GM20431 (cell line): ENCODE data around the gene CHID1.

ENCODE experiments used
- in situ Hi-C: fragments of 300-500 bp; cut with MseI, MboI; formaldehyde crosslinking; loops from one replicate; pipeline ENCODE4 v1.15.0; 2020; ENCODE audit warnings: low sequenced_read_pairs; ENCODE audit not compliant: unreplicated experiment

CHID1 gene

DNA sequence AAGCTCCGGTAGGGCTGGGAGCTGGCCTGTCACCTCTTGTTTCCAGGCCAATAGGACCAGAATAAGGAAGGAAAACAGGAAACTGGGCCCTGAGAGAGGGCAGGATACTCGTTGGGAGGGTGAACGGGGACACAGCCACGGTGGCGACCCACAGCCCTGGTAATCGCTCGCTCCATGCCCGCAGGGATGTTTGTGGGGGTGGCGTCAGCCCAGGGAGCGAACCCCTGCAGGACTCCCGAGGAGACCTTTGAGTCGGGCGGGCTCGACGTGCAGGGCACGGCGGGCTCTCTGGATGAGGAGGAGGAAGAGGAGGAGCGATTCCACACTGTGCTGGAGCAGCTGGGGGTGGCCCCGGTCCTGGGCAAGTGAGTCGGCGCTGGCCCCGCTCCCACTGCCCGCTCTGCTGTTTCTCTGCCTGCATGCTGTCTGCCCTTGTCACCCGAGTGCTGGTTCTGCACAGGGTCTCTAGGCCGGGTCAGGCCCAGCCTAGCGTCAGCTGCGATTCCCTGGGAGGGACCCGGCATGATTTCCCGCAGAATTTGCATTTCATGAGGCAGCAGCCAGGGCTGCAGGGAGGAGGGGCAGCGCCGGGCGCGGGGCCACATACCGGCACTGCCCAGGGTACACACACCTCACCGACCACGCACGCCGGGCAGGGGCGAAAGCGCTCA, 81.3 kb downstream of the CHID1 start:
- in situ Hi-C loops = no loop called here

GRCh38 chr11:828506-829175, 82.0 kb downstream of the CHID1 start:
- in situ Hi-C loops = no loop called here

DNA sequence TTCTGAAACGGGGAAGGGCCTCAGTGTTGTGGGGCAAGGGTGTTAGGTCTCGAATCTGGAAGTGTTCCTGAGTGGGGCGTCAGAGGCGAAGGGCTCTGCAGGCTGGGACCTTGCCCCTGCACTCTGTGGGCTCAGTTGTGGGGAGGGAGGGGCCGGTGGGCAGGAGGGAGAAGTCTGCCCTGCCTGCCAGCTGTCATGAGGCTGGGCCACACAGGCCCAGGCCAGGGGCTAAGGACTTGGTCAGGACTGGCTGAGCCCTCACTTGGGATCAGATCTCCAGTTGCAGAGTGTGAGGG, 82.8 kb downstream of the CHID1 start, which contains the start of gene CRACR2B:
Gene CRACR2B, plus strand, starts transcription at position 23 of the 296 bp plus-strand sequence. CDS start 689 bp downstream, outside the sequence.
- in situ Hi-C loops = no loop called here

DNA sequence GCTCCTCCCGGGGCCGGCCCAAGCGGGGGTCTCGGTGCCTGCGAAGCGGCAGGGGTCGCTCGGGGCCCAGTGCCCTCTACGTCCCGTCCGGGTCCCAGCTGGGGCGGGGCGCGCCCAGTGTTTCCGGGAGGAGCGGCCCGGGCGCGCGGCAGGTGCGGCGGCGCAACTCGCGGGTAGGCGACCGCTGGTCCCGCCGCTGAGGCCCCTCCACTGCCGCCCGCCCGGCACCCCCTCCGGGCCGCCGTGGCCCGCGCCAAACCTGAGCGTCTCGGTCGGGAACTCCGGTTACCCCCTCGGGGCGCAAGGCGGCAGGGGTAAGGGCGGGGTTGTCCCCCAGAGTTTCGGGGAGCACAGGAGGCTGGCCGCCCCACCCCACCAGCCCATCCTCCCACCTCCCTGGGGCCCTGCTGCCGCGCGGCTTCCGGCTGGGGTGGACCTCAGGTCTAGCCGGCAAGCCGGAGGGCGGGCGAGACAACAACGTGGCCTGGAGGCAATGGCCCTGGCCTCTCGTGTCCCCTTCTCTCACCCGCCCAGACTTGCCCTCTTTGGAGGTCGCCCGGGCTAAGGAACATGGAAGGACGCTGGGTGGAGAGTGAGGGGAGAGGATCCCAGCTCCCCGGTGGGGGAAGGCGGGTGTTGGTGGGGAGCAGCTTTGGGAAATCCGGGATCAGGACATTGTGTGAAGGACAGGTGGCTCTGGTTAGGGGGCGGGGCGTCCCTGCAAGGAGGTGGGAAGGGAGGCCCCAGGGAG, 83.3 kb downstream of the CHID1 start:
- in situ Hi-C loops = no loop called here

GRCh38 chr11:826836-827145, 83.8 kb downstream of the CHID1 start:
- in situ Hi-C loops = no loop called here

DNA sequence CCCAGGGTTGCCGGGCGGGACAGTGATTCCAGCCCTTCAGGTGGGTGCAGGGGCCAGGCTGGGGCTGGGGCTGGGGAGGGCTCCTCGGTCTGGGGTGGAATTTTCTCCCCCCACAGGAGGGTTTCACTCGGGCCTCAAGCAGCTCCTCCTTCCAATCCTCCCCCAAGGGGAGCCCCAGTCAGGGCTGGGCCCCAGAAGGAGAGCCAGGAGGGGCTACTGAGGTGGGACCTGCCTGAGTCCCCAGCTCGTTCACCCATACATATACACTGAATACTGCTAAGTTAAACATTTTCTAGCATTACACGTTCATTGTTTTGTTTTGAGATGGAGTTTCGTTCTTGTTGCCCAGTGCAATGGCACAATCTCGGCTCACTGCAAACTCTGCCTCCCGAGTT, 84.4 kb downstream of the CHID1 start:
- in situ Hi-C loops = no loop called here

DNA sequence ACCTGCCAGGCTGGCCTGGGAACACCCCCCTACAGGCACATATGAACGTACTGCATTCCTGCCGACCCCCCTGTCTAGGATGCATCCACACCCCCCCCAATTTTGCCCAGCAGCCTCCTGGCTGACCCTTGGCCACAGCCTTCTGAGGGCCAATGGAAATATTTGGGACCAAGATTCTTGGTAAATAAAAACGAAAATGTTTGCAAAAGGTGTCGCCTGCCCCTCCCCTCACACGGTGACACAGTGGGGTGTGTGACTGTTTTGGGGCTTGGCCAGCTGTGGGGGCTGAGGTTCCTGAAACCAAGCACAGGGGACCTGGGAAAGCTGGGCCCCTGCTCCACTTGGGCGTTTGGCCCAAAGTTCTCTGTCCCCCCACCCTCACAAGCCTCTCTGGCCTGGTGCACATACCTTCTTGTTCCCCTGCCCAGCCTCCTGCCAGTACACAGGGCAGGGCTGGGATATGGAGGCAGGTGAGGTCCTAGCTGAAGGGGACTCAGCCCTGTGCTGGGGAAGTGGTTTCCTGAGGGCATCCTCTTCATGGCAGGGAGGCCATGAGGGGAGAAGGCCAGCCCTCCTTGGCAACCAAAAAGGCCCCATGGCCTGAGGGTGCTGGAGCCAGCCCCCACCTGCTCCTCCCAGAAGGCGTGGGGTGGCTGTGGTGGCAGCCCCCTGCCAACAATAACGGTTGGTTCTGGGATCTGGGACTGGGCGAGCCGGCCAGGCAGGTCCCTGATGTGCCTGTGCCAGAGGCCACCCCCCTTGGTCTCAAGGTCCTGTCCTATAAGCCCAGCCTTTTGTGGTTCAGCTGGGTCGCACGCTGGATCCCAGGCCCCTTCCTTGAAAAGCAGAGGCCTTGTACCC, 85.0 kb downstream of the CHID1 start:
- in situ Hi-C loops = no loop called here

DNA sequence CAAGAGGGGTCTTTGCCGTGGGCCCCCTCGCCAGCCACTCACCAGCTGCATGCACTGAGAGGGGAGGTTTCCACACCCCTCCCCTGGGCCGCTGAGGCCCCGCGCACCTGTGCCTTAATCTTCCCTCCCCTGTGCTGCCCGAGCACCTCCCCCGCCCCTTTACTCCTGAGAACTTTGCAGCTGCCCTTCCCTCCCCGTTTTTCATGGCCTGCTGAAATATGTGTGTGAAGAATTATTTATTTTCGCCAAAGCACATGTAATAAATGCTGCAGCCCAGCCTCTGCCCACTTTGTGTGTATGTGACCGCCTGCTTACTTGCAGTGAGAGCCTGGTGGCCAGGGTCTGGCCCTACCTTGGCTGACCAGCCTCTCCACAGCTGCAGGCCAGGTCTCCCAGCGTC, 85.7 kb downstream of the CHID1 start:
- in situ Hi-C loops = no loop called here

DNA sequence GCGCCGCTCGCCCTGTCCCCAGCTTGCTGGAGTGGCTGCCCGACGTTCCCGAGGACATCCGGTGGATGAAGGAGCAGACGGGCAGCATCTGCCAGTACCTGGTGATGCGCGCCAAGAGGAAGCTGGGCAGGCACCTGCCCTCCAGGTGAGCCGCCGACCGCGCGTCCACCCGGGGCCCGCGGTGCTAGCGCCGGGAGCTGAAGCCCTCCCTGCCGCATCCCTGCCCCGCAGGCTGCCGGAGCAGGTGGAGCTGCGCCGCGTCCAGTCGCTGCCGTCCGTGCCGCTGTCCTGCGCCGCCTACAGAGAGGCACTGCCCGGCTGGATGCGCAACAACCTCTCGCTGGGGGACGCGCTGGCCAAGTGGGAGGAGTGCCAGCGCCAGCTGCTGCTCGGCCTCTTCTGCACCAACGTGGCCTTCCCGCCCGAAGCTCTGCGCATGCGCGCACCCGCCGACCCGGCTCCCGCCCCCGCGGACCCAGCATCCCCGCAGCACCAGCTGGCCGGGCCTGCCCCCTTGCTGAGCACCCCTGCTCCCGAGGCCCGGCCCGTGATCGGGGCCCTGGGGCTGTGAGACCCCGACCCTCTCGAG, 86.2 kb downstream of the CHID1 start:
- in situ Hi-C loops = no loop called here

DNA sequence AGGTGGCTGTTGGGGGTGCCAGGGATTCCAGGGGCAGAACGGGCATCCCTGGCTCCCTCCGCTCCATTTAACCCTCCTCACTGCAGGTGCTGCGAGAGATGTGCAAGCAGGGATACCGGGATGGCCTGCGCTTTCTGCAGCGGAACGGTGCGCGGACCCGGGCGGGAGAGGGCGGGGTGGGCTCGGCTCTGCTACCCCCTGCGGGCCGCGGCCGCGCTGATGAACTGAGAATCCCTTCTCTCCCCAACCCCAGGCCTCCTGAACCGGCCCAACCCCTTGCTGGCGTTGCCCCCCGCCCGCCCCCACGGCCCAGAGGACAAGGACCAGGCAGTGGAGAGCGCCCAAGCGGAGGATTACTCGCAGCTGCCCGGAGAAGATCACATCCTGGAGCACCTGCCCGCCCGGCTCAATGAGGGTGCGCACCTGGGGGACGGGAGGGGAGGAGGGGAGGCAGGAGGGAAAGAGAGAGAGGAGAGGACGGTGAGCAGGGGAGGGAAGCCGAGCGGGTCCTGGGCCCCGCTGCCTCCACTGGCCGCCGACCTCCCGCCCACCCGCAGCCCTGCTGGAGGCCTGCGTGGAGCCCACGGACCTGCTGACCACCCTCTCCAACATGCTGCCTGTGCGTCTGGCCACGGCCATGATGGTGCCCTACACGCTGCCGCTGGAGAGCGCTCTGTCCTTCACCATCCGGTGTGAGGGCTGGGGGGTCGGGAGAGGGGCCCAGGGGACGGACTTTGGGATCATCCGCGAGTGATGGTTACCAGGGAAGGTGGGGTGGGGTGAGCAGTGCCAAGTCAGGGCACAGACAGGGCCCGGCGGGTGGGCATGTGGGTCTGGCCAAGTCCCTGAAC, 86.9 kb downstream of the CHID1 start:
- in situ Hi-C loops = no loop called here

DNA sequence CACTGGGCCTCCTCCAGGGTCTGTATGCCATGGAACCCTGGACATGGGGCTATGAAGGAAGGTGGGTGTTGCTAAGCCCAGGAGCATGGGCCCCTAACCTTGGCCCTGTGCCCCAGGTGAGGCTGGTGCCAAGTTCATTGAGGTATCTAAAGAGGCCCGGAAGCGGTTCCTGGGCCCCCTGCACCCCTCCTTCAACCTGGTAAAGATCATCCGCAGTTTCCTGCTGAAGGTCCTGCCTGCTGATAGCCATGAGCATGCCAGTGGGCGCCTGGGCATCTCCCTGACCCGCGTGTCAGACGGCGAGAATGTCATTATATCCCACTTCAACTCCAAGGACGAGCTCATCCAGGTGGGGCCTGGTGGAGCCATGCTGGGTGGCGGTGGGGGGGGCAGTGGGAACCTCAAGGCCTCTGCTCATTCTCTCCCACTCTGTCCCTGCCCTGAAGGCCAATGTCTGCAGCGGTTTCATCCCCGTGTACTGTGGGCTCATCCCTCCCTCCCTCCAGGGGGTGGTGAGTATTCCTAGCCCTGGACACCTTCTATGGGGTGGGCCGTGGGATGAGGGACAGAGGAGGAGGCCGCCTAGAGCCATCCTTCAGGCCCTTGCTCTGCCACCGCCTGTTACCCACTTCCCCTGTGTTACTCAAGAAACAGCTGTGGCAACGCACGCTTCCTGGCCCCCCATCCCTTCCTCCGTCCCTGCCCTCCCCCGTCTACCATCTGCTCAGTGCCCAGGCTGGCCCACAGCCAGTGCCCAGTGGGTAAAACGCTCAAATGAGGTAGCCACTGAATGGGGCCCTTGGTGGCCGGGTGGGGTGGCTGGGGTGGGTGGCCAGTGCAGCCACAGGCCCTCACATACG, 88.9 kb downstream of the CHID1 start:
- in situ Hi-C loops = no loop called here

DNA sequence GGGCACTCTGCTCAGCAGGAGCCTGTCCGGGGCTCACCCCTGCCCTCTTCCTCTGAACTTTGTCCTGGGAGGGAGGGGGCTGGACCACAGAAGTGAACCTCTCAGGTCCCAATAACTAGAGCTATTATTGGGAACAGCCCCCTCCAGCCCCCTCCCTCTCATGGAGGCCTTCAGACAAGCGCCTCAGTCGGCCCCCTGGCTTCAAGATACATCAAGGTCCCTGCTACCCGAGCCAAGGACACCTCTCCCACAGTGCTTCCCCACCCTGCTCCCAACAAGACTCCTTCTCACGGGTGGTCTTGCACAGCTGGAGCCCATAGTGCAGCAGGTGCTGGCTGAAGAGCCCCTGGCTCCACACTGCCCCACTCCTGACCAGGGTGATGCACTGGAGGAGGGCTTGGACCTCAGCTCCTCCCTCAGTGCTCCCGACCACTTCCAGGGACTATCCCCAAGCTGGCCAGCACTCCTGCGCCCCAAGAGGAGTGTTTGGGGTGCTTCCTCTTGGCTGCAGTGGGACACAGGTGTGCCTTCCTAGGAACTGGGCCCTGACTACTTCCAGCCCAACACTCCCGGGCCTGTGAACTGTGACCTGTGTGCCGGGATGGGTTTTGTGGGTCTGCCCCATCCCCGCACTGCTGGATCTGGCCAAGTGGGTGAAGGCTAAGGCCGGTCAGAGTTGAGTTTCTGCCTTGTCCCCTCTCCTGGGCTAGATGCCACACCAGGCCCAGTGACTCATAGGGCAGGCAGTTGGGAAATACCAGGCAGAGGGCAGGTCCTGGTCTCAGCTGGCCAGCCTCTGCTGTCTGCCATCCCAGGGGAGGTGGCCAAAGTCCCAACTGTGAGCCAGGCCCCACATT, 89.7 kb downstream of the CHID1 start:
- in situ Hi-C loops = no loop called here

- in situ Hi-C loops = no loop called here
These were observed 90.5 kb downstream of the CHID1 start for GRCh38 chr11:819943-820649.

DNA sequence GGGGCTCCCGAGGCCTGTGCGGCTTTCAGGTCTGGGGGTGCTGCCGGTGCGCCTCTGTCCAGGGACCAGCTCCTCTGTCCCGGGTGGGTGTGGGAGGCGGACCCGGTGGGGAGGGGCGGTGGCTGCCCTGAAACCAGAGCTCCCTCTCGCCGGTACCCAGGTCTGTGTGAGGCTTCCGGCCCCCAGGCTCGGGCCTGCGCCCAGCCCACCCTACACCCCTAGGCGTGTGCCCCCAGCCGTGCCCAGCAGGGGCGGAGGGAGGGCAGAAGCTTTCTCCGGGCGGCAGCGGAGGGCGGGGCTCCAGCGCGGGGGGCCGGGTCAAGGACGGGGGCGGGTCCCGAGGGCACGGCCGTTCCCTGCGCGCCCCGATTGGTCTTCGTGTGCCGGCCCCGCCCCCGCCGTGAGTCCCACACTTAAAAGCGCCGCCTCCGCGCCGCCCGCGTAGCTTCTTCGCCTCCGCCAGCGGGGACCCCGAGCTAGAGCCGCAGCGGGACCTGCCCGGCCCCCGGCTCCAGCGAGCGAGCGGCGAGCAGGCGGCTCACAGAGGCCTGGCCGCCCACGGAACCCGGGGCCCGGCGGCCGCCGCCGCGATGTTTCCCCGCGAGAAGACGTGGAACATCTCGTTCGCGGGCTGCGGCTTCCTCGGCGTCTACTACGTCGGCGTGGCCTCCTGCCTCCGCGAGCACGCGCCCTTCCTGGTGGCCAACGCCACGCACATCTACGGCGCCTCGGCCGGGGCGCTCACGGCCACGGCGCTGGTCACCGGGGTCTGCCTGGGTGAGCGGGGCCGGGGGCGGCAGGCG, 91.3 kb downstream of the CHID1 start:
- in situ Hi-C loops = no loop called here

DNA sequence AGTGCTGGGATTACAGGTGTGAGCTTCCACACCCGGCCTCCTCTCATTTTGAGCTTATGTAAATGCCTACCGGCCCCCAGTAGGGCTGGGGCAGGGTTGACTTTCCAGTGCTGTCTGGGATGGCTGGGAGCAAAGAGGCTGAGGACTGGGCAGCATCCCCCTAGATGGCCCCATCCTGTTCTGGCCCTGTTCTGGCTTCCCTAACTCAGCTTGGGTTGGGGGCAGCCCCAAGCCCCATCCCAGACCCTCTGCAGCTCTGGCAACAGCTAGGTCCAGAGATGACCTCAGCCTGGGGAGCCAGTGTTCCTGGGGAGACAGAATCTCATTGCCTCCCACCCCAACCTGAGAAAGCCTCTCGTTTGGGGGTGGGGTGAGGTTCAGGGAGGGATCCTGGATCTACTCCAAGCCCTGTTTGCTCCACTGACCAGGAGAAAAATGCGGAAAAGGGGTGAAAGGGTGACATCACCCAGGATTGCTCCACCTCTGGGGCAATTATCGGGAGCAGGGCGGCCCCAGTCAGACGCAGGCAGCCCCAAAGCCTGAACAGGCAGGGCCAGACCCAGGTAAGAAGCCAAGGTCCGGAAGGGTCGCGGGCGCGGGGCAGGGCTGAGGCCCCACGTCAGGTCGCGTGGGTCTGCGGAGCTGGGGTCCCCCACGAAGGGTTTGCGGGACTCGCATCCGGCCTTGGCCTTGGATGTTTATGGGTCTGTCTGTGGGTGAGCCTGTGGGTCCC, 92.0 kb downstream of the CHID1 start, which contains the start of gene PNPLA2:
Gene PNPLA2, plus strand, starts transcription at position 519 of the 733 bp plus-strand sequence. CDS start 805 bp downstream, outside the sequence.
- in situ Hi-C loops = no loop called here
